ENCODE data around the gene CANX.

DNA sequence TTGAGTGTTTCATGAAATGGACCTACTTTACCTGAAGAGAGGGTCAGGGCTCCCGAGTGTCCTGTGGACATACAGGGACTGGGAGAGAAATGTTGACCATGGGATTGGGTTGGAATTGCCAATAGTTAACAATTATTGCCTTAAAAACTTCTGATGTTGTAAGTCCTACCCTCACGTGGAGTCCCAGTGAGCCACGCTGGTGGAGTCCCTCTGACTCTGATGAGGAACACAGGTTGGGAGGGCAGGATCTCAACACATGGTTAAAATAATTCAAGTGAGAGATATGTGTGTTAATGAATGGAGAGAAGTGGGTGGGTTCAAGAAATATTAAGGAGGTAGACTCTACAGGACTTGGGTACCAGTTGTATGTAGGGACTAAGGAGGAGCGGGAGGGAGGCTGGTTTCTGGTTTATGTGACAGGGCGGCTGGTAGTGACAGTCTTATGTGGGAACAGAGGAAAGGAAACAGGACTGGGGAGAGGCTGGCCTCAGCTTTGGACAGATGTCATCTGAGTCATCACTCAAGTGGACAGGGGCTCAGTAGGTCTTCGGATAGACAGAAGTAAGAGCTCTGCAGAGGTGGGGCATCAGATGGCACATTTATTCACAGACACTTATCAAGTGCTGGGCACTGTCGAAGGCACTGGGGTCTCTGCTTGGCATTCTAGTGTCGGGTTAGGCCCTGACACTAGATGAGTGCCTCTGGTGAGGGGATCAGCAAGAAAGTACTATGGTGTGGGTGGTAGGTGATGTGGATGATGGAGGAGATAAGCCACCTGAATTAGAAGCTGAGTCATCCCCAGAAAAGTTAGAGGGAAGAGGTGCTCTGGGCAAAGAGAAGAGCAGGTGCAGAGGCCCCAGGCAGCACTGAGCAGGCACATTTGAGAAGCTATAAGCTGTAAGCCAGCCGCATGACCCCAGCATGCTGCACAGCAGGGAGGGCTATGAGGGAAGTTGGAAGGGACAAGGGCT, 61.1 kb downstream of the CANX start:
- TF ChIP-seq, protein P1, sequence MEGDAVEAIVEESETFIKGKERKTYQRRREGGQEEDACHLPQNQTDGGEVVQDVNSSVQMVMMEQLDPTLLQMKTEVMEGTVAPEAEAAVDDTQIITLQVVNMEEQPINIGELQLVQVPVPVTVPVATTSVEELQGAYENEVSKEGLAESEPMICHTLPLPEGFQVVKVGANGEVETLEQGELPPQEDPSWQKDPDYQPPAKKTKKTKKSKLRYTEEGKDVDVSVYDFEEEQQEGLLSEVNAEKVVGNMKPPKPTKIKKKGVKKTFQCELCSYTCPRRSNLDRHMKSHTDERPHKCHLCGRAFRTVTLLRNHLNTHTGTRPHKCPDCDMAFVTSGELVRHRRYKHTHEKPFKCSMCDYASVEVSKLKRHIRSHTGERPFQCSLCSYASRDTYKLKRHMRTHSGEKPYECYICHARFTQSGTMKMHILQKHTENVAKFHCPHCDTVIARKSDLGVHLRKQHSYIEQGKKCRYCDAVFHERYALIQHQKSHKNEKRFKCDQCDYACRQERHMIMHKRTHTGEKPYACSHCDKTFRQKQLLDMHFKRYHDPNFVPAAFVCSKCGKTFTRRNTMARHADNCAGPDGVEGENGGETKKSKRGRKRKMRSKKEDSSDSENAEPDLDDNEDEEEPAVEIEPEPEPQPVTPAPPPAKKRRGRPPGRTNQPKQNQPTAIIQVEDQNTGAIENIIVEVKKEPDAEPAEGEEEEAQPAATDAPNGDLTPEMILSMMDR (IDR thresholded peaks at IDR 0.05; ENCODE audit: low read depth, low read length, poor library complexity, severe bottlenecking) = no peak
- TF ChIP-seq EZH2phosphoT487 (IDR thresholded peaks at IDR 0.05; ENCODE audit: borderline replicate concordance, low read length) = no peak
